Progenitor cell of endocrine pancreas (in vitro differentiated cells): ENCODE data around the gene CA7. TPM values are rescaled to one million over a fixed set of nuclear protein-coding genes. Genes with fewer than 3 reads are reported as not detected.
"Not testable (repeated sequence)": the region's sequence is repeated elsewhere in the genome, so short reads cannot be mapped to it uniquely, and the experiment has no call there.

Experiments used
- DNase-seq: peaks from one replicate; pipeline ENCODE4 v3.0.0; 2021; ENCODE audit warnings: low spot score; ENCODE audit not compliant: unreplicated experiment
- H3K27ac Mint-ChIP-seq: 2 replicates; pipeline ENCODE4 v1.8.0; 2021; ENCODE audit warnings: mild to moderate bottlenecking, moderate library complexity, mixed read lengths
- H3K27me3 Mint-ChIP-seq: 2 replicates; pipeline ENCODE4 v1.8.0; 2021; ENCODE audit warnings: mixed read lengths
- H3K36me3 Mint-ChIP-seq: 2 replicates; pipeline ENCODE4 v1.8.0; 2022; ENCODE audit warnings: mixed read lengths; ENCODE audit not compliant: insufficient read depth
- H3K4me1 Mint-ChIP-seq: 2 replicates; pipeline ENCODE4 v1.8.0; 2021; ENCODE audit warnings: low read depth, mixed read lengths
- H3K4me3 Mint-ChIP-seq: 2 replicates; pipeline ENCODE4 v1.8.0; 2021; ENCODE audit warnings: low read depth, mild to moderate bottlenecking, moderate library complexity, mixed read lengths
- H3K9me3 Mint-ChIP-seq: 2 replicates; pipeline ENCODE4 v1.8.0; 2021; ENCODE audit warnings: low read depth, mixed read lengths
- total RNA-seq: library from RNA; stranded (reverse); gene quantifications from 2 replicates; pipeline ENCODE4 v1.2.1, GENCODE V29; 2021
- TF ChIP-seq, protein P1 (sequence below): fragments of 200-600 bp; sonication (generic); IDR thresholded peaks from one replicate; pipeline ENCODE4 v1.5.0; 2021; ENCODE audit warnings: antibody characterized with exemption, mild to moderate bottlenecking; ENCODE audit not compliant: unreplicated experiment

CA7 gene
- total RNA-seq, 1 donor from 2014 or later, result not detected

DNA sequence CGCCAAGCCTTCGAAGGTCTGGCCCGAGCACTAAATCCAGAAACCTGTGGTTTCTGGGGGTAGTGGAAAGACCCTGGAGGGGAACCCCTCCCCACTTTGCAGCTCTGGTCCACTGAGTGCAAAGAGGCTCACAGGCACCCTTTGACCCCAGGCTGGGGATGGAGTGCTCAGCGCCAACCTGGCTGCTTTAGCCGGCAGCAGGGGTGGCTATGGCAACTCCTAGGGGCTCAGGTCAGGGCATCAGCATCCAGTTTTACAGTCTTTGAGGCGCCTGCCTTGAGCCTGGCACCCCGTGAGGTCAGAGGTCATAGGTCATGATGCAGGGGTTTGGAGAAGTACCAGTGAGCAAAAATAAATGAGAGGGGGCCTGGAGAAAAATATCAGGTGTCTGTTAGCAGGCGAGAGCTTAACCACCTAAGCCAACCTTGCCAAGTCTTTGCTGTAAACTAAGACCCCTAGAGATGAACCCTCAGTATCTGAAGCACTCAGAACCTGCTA, 17.9 kb downstream of the CA7 start:
- no peaks in the 10 kb centered on the region for H3K36me3 Mint-ChIP-seq
- no peaks in the 10 kb centered on the region for H3K4me1 Mint-ChIP-seq
- no peak for DNase-seq
- H3K9me3 Mint-ChIP-seq, result no peaks in the 10 kb centered on the region
- H3K27me3 Mint-ChIP-seq, result peaks cover 10% of the 10 kb centered on the region
- H3K27ac Mint-ChIP-seq, result no peak overlapping the region
- TF ChIP-seq, protein P1, sequence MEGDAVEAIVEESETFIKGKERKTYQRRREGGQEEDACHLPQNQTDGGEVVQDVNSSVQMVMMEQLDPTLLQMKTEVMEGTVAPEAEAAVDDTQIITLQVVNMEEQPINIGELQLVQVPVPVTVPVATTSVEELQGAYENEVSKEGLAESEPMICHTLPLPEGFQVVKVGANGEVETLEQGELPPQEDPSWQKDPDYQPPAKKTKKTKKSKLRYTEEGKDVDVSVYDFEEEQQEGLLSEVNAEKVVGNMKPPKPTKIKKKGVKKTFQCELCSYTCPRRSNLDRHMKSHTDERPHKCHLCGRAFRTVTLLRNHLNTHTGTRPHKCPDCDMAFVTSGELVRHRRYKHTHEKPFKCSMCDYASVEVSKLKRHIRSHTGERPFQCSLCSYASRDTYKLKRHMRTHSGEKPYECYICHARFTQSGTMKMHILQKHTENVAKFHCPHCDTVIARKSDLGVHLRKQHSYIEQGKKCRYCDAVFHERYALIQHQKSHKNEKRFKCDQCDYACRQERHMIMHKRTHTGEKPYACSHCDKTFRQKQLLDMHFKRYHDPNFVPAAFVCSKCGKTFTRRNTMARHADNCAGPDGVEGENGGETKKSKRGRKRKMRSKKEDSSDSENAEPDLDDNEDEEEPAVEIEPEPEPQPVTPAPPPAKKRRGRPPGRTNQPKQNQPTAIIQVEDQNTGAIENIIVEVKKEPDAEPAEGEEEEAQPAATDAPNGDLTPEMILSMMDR, result no peak
- H3K4me3 Mint-ChIP-seq, result no peak overlapping the region

DNA sequence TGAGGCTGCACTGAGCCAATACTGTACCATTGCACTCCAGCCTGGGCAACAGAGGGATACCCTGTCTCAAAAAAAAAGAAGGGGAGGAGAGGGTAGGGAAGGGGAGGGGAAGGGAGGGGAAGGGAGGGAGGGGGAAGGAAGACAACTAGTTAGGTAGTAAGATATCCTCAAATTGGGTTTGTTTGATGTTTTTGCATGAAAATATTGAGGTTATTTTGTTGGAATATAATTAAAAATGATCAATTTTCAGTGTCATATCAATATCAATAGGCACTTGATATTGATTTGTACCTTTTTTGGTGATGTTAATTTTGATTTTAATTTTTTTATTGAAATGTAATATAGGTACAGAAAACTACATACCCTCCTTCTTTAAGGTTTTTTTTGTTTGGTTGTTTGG, 19.5 kb downstream of the CA7 start:
- Mint-ChIP-seq H3K4me1 (no peaks in the 10 kb centered on the region), H3K27me3 (peaks cover 11% of the 10 kb centered on the region), H3K27ac (no peak overlapping the region), H3K36me3 (no peaks in the 10 kb centered on the region), H3K4me3 (no peak overlapping the region), H3K9me3 (no peaks in the 10 kb centered on the region)
- DNase-seq, result no peak
- TF ChIP-seq, protein P1, result no peak

DNA sequence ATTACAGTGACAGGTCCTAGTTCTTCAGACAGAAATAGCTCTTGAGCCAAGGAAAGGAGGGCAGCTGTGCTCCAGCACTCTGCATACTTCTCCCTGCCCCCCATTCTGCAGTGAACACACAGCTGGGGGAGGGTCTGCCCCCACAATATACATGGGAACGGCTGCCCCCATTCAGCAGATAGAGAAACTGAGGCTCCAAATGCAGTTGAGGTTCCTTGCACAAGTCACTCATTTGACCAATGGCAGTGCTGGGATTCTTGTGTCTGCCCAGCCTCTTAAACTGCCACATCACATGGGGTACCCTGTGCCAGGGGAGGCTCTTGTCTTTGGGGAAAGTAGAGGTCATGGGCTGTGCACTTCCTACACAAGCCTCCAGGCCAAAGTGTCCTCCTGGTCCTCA, 25.2 kb downstream of the CA7 start:
- no peak for DNase-seq
- no peaks in the 10 kb centered on the region for H3K36me3 Mint-ChIP-seq
- TF ChIP-seq, protein P1, result no peak
- no peak overlapping the region for H3K27ac Mint-ChIP-seq
- no peak overlapping the region for H3K4me3 Mint-ChIP-seq
- no peaks in the 10 kb centered on the region for H3K9me3 Mint-ChIP-seq
- H3K27me3 Mint-ChIP-seq, result peaks cover 21% of the 10 kb centered on the region
- H3K4me1 Mint-ChIP-seq, result peaks cover 2% of the 10 kb centered on the region

DNA sequence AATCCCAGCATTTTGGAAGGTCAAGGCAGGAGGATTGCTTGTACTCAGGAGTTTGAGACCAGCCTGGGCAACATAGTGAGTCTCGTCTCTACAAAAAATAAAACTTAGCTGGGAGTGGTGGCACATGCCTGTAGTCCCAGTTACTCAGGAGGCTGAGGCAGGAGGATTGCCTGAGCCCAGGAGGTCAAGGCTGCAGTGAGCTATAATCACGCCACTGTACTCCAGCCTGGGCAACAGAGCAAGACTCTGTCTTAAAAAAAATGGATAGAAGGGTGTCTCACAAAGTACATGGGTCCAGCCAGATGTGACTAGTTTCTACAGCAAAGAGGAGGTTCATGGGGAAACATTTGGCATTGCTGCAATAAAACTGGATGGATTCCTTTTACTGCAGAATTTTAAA, 27.1 kb downstream of the CA7 start:
- not testable (repeated sequence) for DNase-seq, H3K9me3 Mint-ChIP-seq, H3K27ac Mint-ChIP-seq, H3K4me1 Mint-ChIP-seq, H3K4me3 Mint-ChIP-seq, H3K36me3 Mint-ChIP-seq
- H3K27me3 Mint-ChIP-seq, result peaks cover 25% of the 10 kb centered on the region

DNA sequence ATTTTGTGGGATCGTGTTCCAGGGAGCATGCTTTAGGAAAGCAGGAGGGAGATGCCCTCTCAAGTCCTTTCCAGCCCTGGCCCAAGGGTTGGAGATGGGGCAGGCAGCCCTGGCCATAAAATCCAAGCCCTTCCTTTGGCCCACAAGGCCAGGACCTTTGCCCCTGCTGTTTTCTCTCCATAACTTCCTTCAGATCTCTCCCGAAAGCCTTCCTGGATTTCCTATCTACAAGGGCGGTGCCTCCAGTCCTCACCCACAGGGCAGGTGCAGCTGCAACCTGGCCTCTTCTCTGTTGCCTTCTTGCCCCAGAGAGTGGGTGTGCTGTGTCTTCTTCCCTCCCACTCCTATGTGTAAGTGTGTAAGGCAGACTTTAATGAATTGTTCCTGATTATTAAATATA, 27.6 kb downstream of the CA7 start:
- Mint-ChIP-seq H3K4me3 (no peak overlapping the region), H3K27ac (peak overlapping the region; percentile 31), H3K4me1 (peaks cover 2% of the 10 kb centered on the region), H3K36me3 (no peaks in the 10 kb centered on the region), H3K9me3 (no peaks in the 10 kb centered on the region), H3K27me3 (peaks cover 25% of the 10 kb centered on the region)
- DNase-seq, result no peak
- TF ChIP-seq, protein P1, result no peak

DNA sequence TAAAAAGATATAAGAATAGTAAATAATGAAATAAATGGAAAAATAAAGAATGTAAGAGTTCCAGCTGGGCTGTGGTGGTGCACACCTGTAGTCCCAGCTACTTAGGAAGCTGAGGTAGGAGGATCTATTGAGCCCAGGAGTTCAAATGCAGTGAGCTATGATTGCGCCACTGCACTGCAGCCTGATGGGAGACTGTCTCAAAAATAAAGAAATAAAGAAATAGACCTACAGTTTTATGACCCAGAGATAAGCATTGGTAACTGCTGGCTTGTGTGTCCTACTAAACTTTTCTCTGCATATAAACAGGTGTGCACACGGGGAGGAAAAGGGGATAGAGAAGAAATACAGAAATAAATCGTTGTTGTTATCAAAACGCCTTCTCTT, 28.3 kb downstream of the CA7 start:
- Mint-ChIP-seq H3K9me3 (no peaks in the 10 kb centered on the region), H3K4me1 (peaks cover 2% of the 10 kb centered on the region), H3K27ac (no peak overlapping the region), H3K27me3 (peaks cover 25% of the 10 kb centered on the region), H3K4me3 (peak overlapping the region; percentile 64), H3K36me3 (no peaks in the 10 kb centered on the region)
- TF ChIP-seq, protein P1, result no peak
- DNase-seq, result no peak
